Ovary (tissue), 9 donors: Measurements from ENCODE around the gene DDAH2. TPM values are rescaled to one million over a fixed set of nuclear protein-coding genes. Genes with fewer than 3 reads are reported as not detected.
"Not testable (repeated sequence)": the region's sequence is repeated elsewhere in the genome, so short reads cannot be mapped to it uniquely, and the experiment has no call there.

Source experiments
- DNase-seq, 5 donors: peaks; one replicate each; pipeline ENCODE4 v3.0.0-alpha.2; 2019 to 2020
- H3K27ac ChIP-seq, 2 donors: fragments of 200-600 bp; one replicate each; pipeline versions ENCODE4 v1.5.1 to v1.8.0; 2019 to 2022
- H3K27me3 ChIP-seq: fragments of 200-600 bp; one replicate; pipeline ENCODE4 v1.8.0; 2022
- H3K36me3 ChIP-seq: fragments of 200-600 bp; sonication (generic); one replicate; pipeline ENCODE4 v1.5.1; 2019
- H3K4me1 ChIP-seq: one replicate; pipeline ENCODE4 v1.8.1; 2013; ENCODE audit warnings: mild to moderate bottlenecking, moderate library complexity; ENCODE audit not compliant: insufficient read depth
- H3K4me3 ChIP-seq: fragments of 200-600 bp; sonication (generic); one replicate; pipeline ENCODE4 v1.5.1; 2017
- H3K9me3 ChIP-seq, 2 donors: fragments of 200-600 bp in 1 of 2; sonication (generic) in 1 of 2; one replicate each; pipeline versions ENCODE4 v1.5.1 to v1.8.1; 2013 to 2019; ENCODE audit warnings: mild to moderate bottlenecking in 1 of 2, moderate library complexity in 1 of 2
- CTCF ChIP-seq, 3 donors: fragments of 450-650 bp in 2 of 3; fragments of 200-600 bp in 1 of 3; IDR thresholded peaks; one replicate each; pipeline versions ENCODE4 v1.5.1 to v1.8.0; 2016 to 2022; ENCODE audit warnings: antibody characterized with exemption in 3 of 3, mild to moderate bottlenecking in 1 of 3
- EP300 ChIP-seq: sonication (generic); formaldehyde crosslinking; IDR thresholded peaks from one replicate; pipeline ENCODE4 v1.6.1; 2017; ENCODE audit warnings: antibody characterized with exemption
- POLR2A ChIP-seq: fragments of 450-650 bp; IDR thresholded peaks from one replicate; pipeline ENCODE4 v1.6.1; 2017; ENCODE audit warnings: antibody characterized with exemption, mild to moderate bottlenecking, moderate library complexity
- WGBS, 3 donors: extraction: QIAGEN DNeasy Blood & Tissue Kit in 1 of 3; methylation state at CpG; one replicate each; pipeline versions ENCODE4 v1.1.5 to v1.1.7; 2013 to 2017; 5-methylcytosine and 5-hydroxymethylcytosine counted together
- intact Hi-C, 4 donors: fragments of 100-400 bp; cut with DNase I; formaldehyde crosslinking; loops; one replicate each; pipeline versions ENCODE4 v1.11.0 to v1.15.1; 2022 to 2023
- polyA plus RNA-seq, 2 donors: library from polyadenylated mRNA; stranded (reverse); fragments of 200-250 nt in 1 of 2; fragments of 350-450 nt in 1 of 2; fragmentation: Illumina TruSeq in 1 of 2; extraction: RNeasy Lipid Tissue Mini Kit (QIAGEN cat#74804) in 1 of 2; gene quantifications; one replicate each; pipeline ENCODE4 v1.2.3, GENCODE V29; 2013 to 2014
- total RNA-seq, 7 donors: library from RNA; depleted of rRNA in 2 of 7; stranded (reverse); fragments of >200 nt in 2 of 7; fragmentation: NEBNext Ultra II Directional in 3 of 7; extraction: Animal tissue kit (Norgen Biotek cat#: 25700) in 3 of 7; gene quantifications; one replicate each; pipeline versions ENCODE4 v1.1.0 to v1.2.4, GENCODE V29; 2016 to 2023
- donor health status: DM: no; HTN: no; CAD: no; lungs with moderate emphysema.
- donor health status: DM: no; HTN: no; CAD: no.
- donor health status: Bipolar disorder and iron deficiency.
- donor health status: DM: yes; HTN: yes; CAD: no.
- donor health status: DM: no; HTN: no; CAD: no.
- donor health status: DM: yes; HTN: yes; CAD: no.

Gene DDAH2
- total and polyA plus RNA-seq, 9 donors = 23.9 to 139 (median 95.2) TPM

- Histone ChIP-seq H3K36me3 (no peaks in the 10 kb centered on the region), H3K9me3 (no peaks in the 10 kb centered on the region), H3K4me1 (no peaks in the 10 kb centered on the region), H3K4me3 (no peak overlapping the region), H3K27me3 (no peaks in the 10 kb centered on the region), H3K27ac (no peak overlapping the region)
- WGBS, 3 donors = 81 to 86% (median 86%) methylated on average over 8 of the region's 8 CpGs
- intact Hi-C loops = no loop called here
- DNase-seq = no peak
- TF ChIP-seq POLR2A (no peak), CTCF (IDR thresholded peaks at IDR 0.05) (no peak), EP300 (no peak)
Observed at GRCh38 chr6:31712296-31712695, 16.8 kb downstream of the DDAH2 start.

- Histone ChIP-seq H3K4me3 (no peak overlapping the region), H3K9me3 (no peaks in the 10 kb centered on the region), H3K27ac (no peak overlapping the region), H3K36me3 (no peaks in the 10 kb centered on the region), H3K27me3 (no peaks in the 10 kb centered on the region), H3K4me1 (no peaks in the 10 kb centered on the region)
- intact Hi-C loops = no loop called here
- no peak for DNase-seq
- WGBS, 3 donors = 55 to 66% (median 55%) methylated on average over 8 of the region's 8 CpGs
- TF ChIP-seq POLR2A (no peak), CTCF (IDR thresholded peaks at IDR 0.05) (no peak), EP300 (no peak)
Observed at GRCh38 chr6:31711233-31711632, 17.9 kb downstream of the DDAH2 start.

GRCh38 chr6:31710523-31711219 lies 18.4 kb downstream of the DDAH2 start:
- 48 to 50% (median 49%) methylated on average over 5 of the region's 5 CpGs for WGBS, 3 donors
- TF ChIP-seq CTCF (IDR thresholded peaks at IDR 0.05) = no peak
- no peaks in the 10 kb centered on the region for H3K36me3 ChIP-seq
- no peaks in the 10 kb centered on the region for H3K27me3 ChIP-seq
- H3K4me1 ChIP-seq = no peaks in the 10 kb centered on the region
- no peaks in the 10 kb centered on the region for H3K9me3 ChIP-seq
- no peak overlapping the region for H3K27ac ChIP-seq
- intact Hi-C loops = no loop called here
- no peak overlapping the region for H3K4me3 ChIP-seq
- DNase-seq = no peak

GRCh38 chr6:31709157-31709556 lies 19.9 kb downstream of the DDAH2 start:
- H3K4me3 ChIP-seq, H3K27me3 ChIP-seq, H3K36me3 ChIP-seq, DNase-seq, H3K9me3 ChIP-seq, H3K27ac ChIP-seq, intact Hi-C loops, H3K4me1 ChIP-seq: not testable (repeated sequence)
- WGBS, 3 donors = 87% methylated on average over 11 of the region's 11 CpGs

GRCh38 chr6:31708224-31708623 lies 20.9 kb downstream of the DDAH2 start:
- H3K27me3 ChIP-seq = no peaks in the 10 kb centered on the region
- H3K4me1 ChIP-seq = peaks cover 3% of the 10 kb centered on the region
- no peak overlapping the region for H3K4me3 ChIP-seq
- no peak for DNase-seq
- H3K36me3 ChIP-seq = no peaks in the 10 kb centered on the region
- TF ChIP-seq POLR2A (no peak), CTCF (IDR thresholded peaks at IDR 0.05) (no peak), EP300 (no peak)
- intact Hi-C loops = no loop called here
- H3K27ac ChIP-seq = no peak overlapping the region
- no peaks in the 10 kb centered on the region for H3K9me3 ChIP-seq
- WGBS, 3 donors = 92 to 98% (median 96%) methylated on average over 3 of the region's 3 CpGs
